Ovary (tissue), 9 donors: ENCODE data around the gene SMAD9. TPM values are rescaled to one million over a fixed set of nuclear protein-coding genes. Genes with fewer than 3 reads are reported as not detected.

Experiments
- DNase-seq, 5 donors: peaks; one replicate each; pipeline ENCODE4 v3.0.0-alpha.2; 2019 to 2020
- H3K27ac ChIP-seq, 2 donors: fragments of 200-600 bp; one replicate each; pipeline versions ENCODE4 v1.5.1 to v1.8.0; 2019 to 2022
- H3K27me3 ChIP-seq: fragments of 200-600 bp; one replicate; pipeline ENCODE4 v1.8.0; 2022
- H3K36me3 ChIP-seq: fragments of 200-600 bp; sonication (generic); one replicate; pipeline ENCODE4 v1.5.1; 2019
- H3K4me1 ChIP-seq: one replicate; pipeline ENCODE4 v1.8.1; 2013; ENCODE audit warnings: mild to moderate bottlenecking, moderate library complexity; ENCODE audit not compliant: insufficient read depth
- H3K4me3 ChIP-seq: fragments of 200-600 bp; sonication (generic); one replicate; pipeline ENCODE4 v1.5.1; 2017
- H3K9me3 ChIP-seq, 2 donors: fragments of 200-600 bp in 1 of 2; sonication (generic) in 1 of 2; one replicate each; pipeline versions ENCODE4 v1.5.1 to v1.8.1; 2013 to 2019; ENCODE audit warnings: mild to moderate bottlenecking in 1 of 2, moderate library complexity in 1 of 2
- EP300 ChIP-seq: sonication (generic); formaldehyde crosslinking; IDR thresholded peaks from one replicate; pipeline ENCODE4 v1.6.1; 2017; ENCODE audit warnings: antibody characterized with exemption
- POLR2A ChIP-seq: fragments of 450-650 bp; IDR thresholded peaks from one replicate; pipeline ENCODE4 v1.6.1; 2017; ENCODE audit warnings: antibody characterized with exemption, mild to moderate bottlenecking, moderate library complexity
- WGBS, 3 donors: extraction: QIAGEN DNeasy Blood & Tissue Kit in 1 of 3; methylation state at CpG; one replicate each; pipeline versions ENCODE4 v1.1.5 to v1.1.7; 2013 to 2017; 5-methylcytosine and 5-hydroxymethylcytosine counted together
- intact Hi-C, 4 donors: fragments of 100-400 bp; cut with DNase I; formaldehyde crosslinking; loops; one replicate each; pipeline versions ENCODE4 v1.11.0 to v1.15.1; 2022 to 2023
- polyA plus RNA-seq, 2 donors: library from polyadenylated mRNA; stranded (reverse); fragments of 200-250 nt in 1 of 2; fragments of 350-450 nt in 1 of 2; fragmentation: Illumina TruSeq in 1 of 2; extraction: RNeasy Lipid Tissue Mini Kit (QIAGEN cat#74804) in 1 of 2; gene quantifications; one replicate each; pipeline ENCODE4 v1.2.3, GENCODE V29; 2013 to 2014
- total RNA-seq, 7 donors: library from RNA; depleted of rRNA in 2 of 7; stranded (reverse); fragments of >200 nt in 2 of 7; fragmentation: NEBNext Ultra II Directional in 3 of 7; extraction: Animal tissue kit (Norgen Biotek cat#: 25700) in 3 of 7; gene quantifications; one replicate each; pipeline versions ENCODE4 v1.1.0 to v1.2.4, GENCODE V29; 2016 to 2023
- TF ChIP-seq, protein P1 (sequence below), 3 donors: fragments of 450-650 bp in 2 of 3; fragments of 200-600 bp in 1 of 3; IDR thresholded peaks; one replicate each; pipeline versions ENCODE4 v1.5.1 to v1.8.0; 2016 to 2022; ENCODE audit warnings: antibody characterized with exemption in 3 of 3, mild to moderate bottlenecking in 1 of 3
- donor health status: DM: no; HTN: no; CAD: no; lungs with moderate emphysema.
- donor health status: DM: no; HTN: no; CAD: no.
- donor health status: Bipolar disorder and iron deficiency.
- donor health status: DM: yes; HTN: yes; CAD: no.
- donor health status: DM: no; HTN: no; CAD: no.
- donor health status: DM: yes; HTN: yes; CAD: no.

Gene SMAD9
- total and polyA plus RNA-seq, 9 donors, result 7.6 to 26.5 (median 11.7) TPM

DNA sequence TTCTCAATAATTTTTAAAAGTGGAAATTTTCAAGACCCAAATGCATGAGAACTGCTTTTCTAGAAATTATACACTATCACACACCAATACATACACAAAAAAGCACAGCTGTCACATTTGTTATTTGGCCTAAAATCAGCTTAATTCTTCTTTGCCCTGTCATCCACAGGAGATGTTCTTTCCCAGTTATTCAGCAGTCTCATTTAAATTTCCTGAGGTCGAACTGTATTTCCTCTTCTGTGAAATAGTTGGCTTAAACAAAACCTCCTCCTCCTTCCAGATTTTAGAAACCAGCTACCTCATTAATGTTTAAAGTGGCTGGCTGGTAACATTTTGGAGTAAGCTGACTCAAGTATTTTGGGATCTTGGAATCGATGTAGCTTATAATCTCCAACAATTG is 39.1 kb downstream of the SMAD9 start:
- no peaks in the 10 kb centered on the region for H3K27me3 ChIP-seq
- no peaks in the 10 kb centered on the region for H3K9me3 ChIP-seq
- H3K4me3 ChIP-seq, result no peak overlapping the region
- intact Hi-C loops, result no loop called here
- DNase-seq, result no peak
- peaks cover 10% of the 10 kb centered on the region for H3K4me1 ChIP-seq
- no peak for TF ChIP-seq POLR2A
- TF ChIP-seq, protein P1, sequence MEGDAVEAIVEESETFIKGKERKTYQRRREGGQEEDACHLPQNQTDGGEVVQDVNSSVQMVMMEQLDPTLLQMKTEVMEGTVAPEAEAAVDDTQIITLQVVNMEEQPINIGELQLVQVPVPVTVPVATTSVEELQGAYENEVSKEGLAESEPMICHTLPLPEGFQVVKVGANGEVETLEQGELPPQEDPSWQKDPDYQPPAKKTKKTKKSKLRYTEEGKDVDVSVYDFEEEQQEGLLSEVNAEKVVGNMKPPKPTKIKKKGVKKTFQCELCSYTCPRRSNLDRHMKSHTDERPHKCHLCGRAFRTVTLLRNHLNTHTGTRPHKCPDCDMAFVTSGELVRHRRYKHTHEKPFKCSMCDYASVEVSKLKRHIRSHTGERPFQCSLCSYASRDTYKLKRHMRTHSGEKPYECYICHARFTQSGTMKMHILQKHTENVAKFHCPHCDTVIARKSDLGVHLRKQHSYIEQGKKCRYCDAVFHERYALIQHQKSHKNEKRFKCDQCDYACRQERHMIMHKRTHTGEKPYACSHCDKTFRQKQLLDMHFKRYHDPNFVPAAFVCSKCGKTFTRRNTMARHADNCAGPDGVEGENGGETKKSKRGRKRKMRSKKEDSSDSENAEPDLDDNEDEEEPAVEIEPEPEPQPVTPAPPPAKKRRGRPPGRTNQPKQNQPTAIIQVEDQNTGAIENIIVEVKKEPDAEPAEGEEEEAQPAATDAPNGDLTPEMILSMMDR (IDR thresholded peaks at IDR 0.05), result no peak
- no peak for TF ChIP-seq EP300
- 18 to 24% (median 18%) methylated on average over 2 of the region's 2 CpGs for WGBS, 3 donors
- no peaks in the 10 kb centered on the region for H3K36me3 ChIP-seq
- H3K27ac ChIP-seq, result no peak overlapping the region

DNA sequence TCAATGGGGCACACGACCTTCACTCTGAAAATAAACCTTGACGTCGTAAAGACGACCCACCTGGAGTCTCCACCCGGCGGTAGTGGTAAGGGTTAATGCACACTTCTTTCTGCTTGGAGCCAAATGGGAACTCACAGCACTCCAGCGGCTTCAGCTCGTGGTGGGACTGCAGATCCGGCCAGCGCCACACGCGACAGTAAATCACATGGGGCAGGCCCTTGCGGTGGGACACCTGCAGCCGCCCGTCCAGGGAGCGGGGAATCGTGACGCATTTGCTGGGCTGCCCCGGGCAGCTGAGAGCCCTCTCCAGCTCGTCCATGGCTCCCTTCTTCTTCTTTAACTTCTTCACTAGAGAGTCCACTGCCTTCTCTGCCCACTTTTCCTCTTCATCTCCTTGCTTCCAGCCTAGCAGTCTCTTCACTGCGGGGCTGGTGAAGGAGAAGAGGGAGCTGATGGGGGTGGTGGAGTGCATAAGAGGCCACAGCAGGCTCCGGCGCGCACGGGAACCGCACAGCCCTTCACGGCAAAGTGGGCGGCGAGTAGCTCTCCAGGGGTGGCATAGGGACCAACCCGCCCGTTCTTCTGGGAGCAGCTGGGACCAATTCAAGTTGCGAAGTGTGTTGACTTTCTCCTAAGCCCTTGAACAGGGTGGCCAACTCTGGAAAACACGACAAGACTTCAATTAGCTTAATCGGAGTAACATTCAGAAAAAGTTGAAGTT is 40.7 kb downstream of the SMAD9 start:
- intact Hi-C loops, result no loop called here
- H3K4me3 ChIP-seq, result no peak overlapping the region

DNA sequence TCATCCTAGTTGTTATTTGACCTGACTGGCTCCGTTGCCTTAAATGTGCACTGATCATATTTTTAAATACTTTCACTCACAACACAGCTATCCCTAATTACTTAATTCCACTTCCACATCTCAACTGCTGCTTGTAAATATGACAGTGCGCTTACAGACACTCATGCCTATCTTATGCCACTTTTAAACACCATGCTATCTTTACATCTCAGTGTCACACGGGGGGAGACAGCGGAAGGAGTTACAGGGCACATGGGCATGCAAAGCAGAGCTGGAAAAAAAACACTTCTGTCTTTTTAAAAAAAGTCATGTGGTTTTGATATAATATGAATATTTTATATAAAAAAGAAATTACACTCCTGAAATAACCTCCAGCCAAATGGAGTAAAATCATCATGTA is 44.1 kb downstream of the SMAD9 start:
- H3K36me3 ChIP-seq, result no peaks in the 10 kb centered on the region

More for the DNA sequence above, 40.7 kb downstream of the SMAD9 start:
- no peak for DNase-seq
- WGBS, 3 donors, result 91 to 94% (median 92%) methylated on average over 34 of the region's 34 CpGs
- Histone ChIP-seq H3K9me3 (no peaks in the 10 kb centered on the region), H3K27ac (no peak overlapping the region), H3K36me3 (no peaks in the 10 kb centered on the region), H3K27me3 (no peaks in the 10 kb centered on the region), H3K4me1 (peaks cover 8% of the 10 kb centered on the region)
- TF ChIP-seq, protein P1 (IDR thresholded peaks at IDR 0.05), result no peak
- TF ChIP-seq EP300 (no peak), POLR2A (no peak)

DNA sequence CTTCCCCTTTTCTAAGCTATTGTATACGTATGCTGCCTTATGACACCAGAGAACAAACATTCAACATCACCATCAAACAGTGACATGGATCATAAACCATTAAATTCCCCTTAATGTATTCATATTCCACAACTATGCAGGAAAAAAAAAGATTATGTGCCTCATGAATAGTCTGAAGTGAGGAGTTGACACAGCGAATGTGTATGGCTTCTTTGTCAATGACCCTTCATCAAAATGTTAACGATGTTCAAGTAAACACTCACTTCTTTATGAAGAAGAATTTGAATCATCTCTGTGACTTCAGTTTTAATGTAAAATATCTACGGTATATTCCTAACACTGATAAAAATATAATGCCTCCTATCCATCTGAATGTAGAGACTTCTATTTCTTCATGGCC is 44.6 kb downstream of the SMAD9 start:
- intact Hi-C loops, result no loop called here
- TF ChIP-seq EP300 (no peak), POLR2A (no peak)
- TF ChIP-seq, protein P1 (IDR thresholded peaks at IDR 0.05), result no peak
- H3K9me3 ChIP-seq, result no peaks in the 10 kb centered on the region
- no peaks in the 10 kb centered on the region for H3K36me3 ChIP-seq
- 96% methylated on average over 4 of the region's 4 CpGs for WGBS, 3 donors
- DNase-seq, result no peak
- no peak overlapping the region for H3K4me3 ChIP-seq
- no peak overlapping the region for H3K27ac ChIP-seq
- peaks cover 2% of the 10 kb centered on the region for H3K4me1 ChIP-seq
- no peaks in the 10 kb centered on the region for H3K27me3 ChIP-seq

More for the DNA sequence above, 44.1 kb downstream of the SMAD9 start:
- Histone ChIP-seq H3K4me1 (peaks cover 2% of the 10 kb centered on the region), H3K27ac (no peak overlapping the region), H3K4me3 (no peak overlapping the region), H3K27me3 (no peaks in the 10 kb centered on the region), H3K9me3 (no peaks in the 10 kb centered on the region)
- no peak for TF ChIP-seq POLR2A
- TF ChIP-seq EP300, result no peak
- TF ChIP-seq, protein P1 (IDR thresholded peaks at IDR 0.05), result no peak
- 67 to 86% (median 78%) methylated on average over 4 of the region's 4 CpGs for WGBS, 3 donors
- no peak for DNase-seq
- intact Hi-C loops, result no loop called here
